K562 (cell line): ENCODE results near the gene GABBR1. TPM values are rescaled to one million over a fixed set of nuclear protein-coding genes. Genes with fewer than 3 reads are reported as not detected.

ENCODE experiments used
- BDP1 ChIP-seq: IDR thresholded peaks from 3 replicates; pipeline ENCODE4 v1.6.1; 2011; ENCODE audit not compliant: insufficient read length, insufficient read depth
- BRD4 ChIP-seq: fragments of 200-600 bp; sonication (generic); IDR thresholded peaks from 2 replicates; pipeline ENCODE4 v1.6.1; 2017; ENCODE audit warnings: inconsistent platforms
- CC2D1A ChIP-seq: fragments of 450-650 bp; IDR thresholded peaks from 2 replicates; pipeline ENCODE4 v1.6.1; 2017; ENCODE audit warnings: mild to moderate bottlenecking
- EHMT2 ChIP-seq: fragments of 450-650 bp; IDR thresholded peaks from 2 replicates; pipeline ENCODE4 v1.6.1; 2018; ENCODE audit warnings: antibody characterized with exemption
- JUND ChIP-seq, 2 experiments: IDR thresholded peaks; 2 replicates in 1 of 2; 3 replicates in 1 of 2; pipeline ENCODE4 v1.6.1; 2011; ENCODE audit warnings: borderline replicate concordance in 2 of 2, low read depth in 2 of 2, low read length in 2 of 2, improper control_type of control experiment in 1 of 2, missing biosample characterization in 1 of 2, missing genetic modification characterization in 1 of 2, missing genetic modification reagents in 1 of 2
- MAFF ChIP-seq: IDR thresholded peaks from 2 replicates; pipeline ENCODE4 v1.6.1; 2012; ENCODE audit warnings: low read length, improper control_type of control experiment
- MAZ ChIP-seq, 2 experiments: fragments of 450-650 bp in 1 of 2; sonication (generic) in 1 of 2; formaldehyde crosslinking; IDR thresholded peaks in 1 of 2; conservative IDR thresholded peaks in 1 of 2; 2 replicates each; pipeline versions ENCODE4 v1.4.0 to v1.5.0; 2020; ENCODE audit warnings: mild to moderate bottlenecking in 1 of 2, missing genetic modification reagents in 1 of 2
- MTF1 ChIP-seq: fragments of 250-450 bp; sonication (Bioruptor Pico); IDR thresholded peaks from 2 replicates; pipeline ENCODE4 v1.9.0; 2021; ENCODE audit warnings: moderate library complexity, mild to moderate bottlenecking, inconsistent platforms, borderline replicate concordance
- NFE2 ChIP-seq: IDR thresholded peaks from 2 replicates; pipeline ENCODE4 v1.6.1; 2014; ENCODE audit warnings: antibody characterized with exemption, low read depth
- NUFIP1 ChIP-seq: fragments of 450-650 bp; IDR thresholded peaks from 2 replicates; pipeline ENCODE4 v1.6.1; 2018; ENCODE audit not compliant: partially characterized antibody
- POLR2B ChIP-seq: fragments of 450-650 bp; IDR thresholded peaks from 2 replicates; pipeline ENCODE4 v1.6.1; 2018; ENCODE audit warnings: low read depth; ENCODE audit not compliant: partially characterized antibody
- RCOR1 ChIP-seq, 2 experiments: IDR thresholded peaks; 2 replicates each; pipeline ENCODE4 v1.6.1; 2012; ENCODE audit warnings: low read depth in 2 of 2, low read length in 2 of 2, borderline replicate concordance in 1 of 2, improper control_type of control experiment in 1 of 2
- SMC3 ChIP-seq: conservative IDR thresholded peaks from 2 replicates; pipeline ENCODE4 v1.6.1; 2011; ENCODE audit warnings: low read depth, low read length, improper control_type of control experiment; ENCODE audit not compliant: insufficient read depth
- SPI1 ChIP-seq: IDR thresholded peaks from 2 replicates; pipeline ENCODE4 v1.6.1; 2011; ENCODE audit warnings: low read depth, low read length, control low read depth, borderline replicate concordance
- ZBTB1 ChIP-seq: sonication (generic); formaldehyde crosslinking; IDR thresholded peaks from 2 replicates; pipeline ENCODE4 v1.8.1; 2023; ENCODE audit warnings: missing genetic modification reagents, low read depth, mild to moderate bottlenecking, borderline replicate concordance
- ZBTB43 ChIP-seq: sonication (generic); formaldehyde crosslinking; IDR thresholded peaks from 2 replicates; pipeline ENCODE4 v1.8.0; 2023; ENCODE audit warnings: mild to moderate bottlenecking, missing genetic modification reagents
- ZNF140 ChIP-seq: fragments of 250-450 bp; sonication (Bioruptor Pico); IDR thresholded peaks from 2 replicates; pipeline ENCODE4 v1.8.0; 2021; ENCODE audit warnings: moderate library complexity, mild to moderate bottlenecking, inconsistent platforms
- ZNF324 ChIP-seq: fragments of 250-450 bp; sonication (Bioruptor Pico); IDR thresholded peaks from 2 replicates; pipeline ENCODE4 v1.4.0; 2020; ENCODE audit warnings: mild to moderate bottlenecking
- ZNF511 ChIP-seq: sonication (generic); formaldehyde crosslinking; IDR thresholded peaks from 2 replicates; pipeline ENCODE4 v1.8.0; 2022; ENCODE audit warnings: mild to moderate bottlenecking, missing genetic modification reagents
- polyA plus RNA-seq, 8 experiments: library from polyadenylated mRNA; depleted of rRNA in 4 of 8; stranded (reverse) in 5 of 8; unstranded in 3 of 8; fragments of >200 nt; fragmentation: Nextera tagmentation in 2 of 8; fragmentation: Illumina TruSeq in 1 of 8; extraction: Ambion mirVana in 2 of 8; extraction: Trizol in 1 of 8; gene quantifications; 2 replicates each; pipeline versions ENCODE4 v1.2.1 to v1.2.3, GENCODE V29; 2011 to 2014; ENCODE audit warnings: inconsistent platforms in 1 of 8, missing spikeins in 1 of 8
- total RNA-seq, 7 experiments: library from RNA; depleted of rRNA in 6 of 7; stranded (reverse); fragments of >200 nt in 6 of 7; fragmentation: Illumina TruSeq in 2 of 7; extraction: Trizol in 2 of 7; gene quantifications; 2 replicates each; pipeline versions ENCODE4 v1.2.1 to v1.2.3, GENCODE V29; 2011 to 2021; ENCODE audit warnings: low replicate concordance in 1 of 7
- TF ChIP-seq, protein P1 (sequence below): fragments of 450-650 bp; formaldehyde crosslinking; IDR thresholded peaks from 2 replicates; pipeline ENCODE4 v1.4.0; 2020; ENCODE audit warnings: mild to moderate bottlenecking
- TF ChIP-seq, protein P2 (sequence below), 3 experiments: IDR thresholded peaks in 2 of 3; conservative IDR thresholded peaks in 1 of 3; 2 replicates each; pipeline ENCODE4 v1.5.1; 2011 to 2012; ENCODE audit warnings: low read length in 3 of 3, mild to moderate bottlenecking in 3 of 3, control low read depth in 2 of 3, improper control_type of control experiment in 1 of 3, inconsistent platforms in 1 of 3, low read depth in 1 of 3, mixed read lengths in 1 of 3, moderate library complexity in 1 of 3; ENCODE audit not compliant: insufficient read depth in 2 of 3
- TF ChIP-seq, protein P3 (sequence below), 2 experiments: fragments of 200-800 bp in 1 of 2; sonication (Bioruptor generic) in 1 of 2; sonication (generic) in 1 of 2; formaldehyde crosslinking in 1 of 2; IDR thresholded peaks in 1 of 2; conservative IDR thresholded peaks in 1 of 2; 2 replicates each; pipeline versions ENCODE4 v1.5.0 to v1.6.1; 2016 to 2020; ENCODE audit warnings: missing compliant biosample characterization in 1 of 2, missing genetic modification characterization in 1 of 2, missing genetic modification reagents in 1 of 2

GABBR1 gene
- total and polyA plus RNA-seq, 9 of the 15 experiments (the other 6 are each of a cell fraction or from before 2014, with no cell fraction given): 2.2 to 48.3 (median 20.8) TPM

DNA sequence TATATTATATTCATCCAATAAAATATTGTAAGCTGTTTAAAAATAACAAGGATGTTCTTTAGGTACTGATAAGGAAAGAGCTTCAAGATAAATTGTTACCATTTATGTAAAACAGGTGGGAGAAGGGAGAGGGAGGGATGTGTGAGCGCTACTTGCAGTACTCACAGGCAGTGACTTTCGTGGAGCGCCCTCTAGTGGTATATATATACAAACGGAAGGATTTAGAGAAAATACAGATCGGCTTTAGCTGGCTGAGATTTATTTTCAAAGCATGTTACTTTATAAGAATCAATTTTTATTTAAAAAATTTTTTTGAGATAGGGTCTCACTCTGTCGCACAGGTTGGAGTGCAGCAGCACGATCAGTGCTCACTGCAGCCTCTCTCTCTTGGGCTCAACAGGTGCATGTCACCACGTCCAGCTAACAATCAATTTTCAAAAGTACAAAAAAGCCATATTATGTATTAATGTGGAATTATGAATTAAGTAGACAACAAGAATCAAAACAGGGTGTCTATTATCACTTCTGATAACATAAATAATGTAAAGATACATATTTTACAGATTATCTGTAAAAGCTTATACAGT lies 20.6 kb upstream of the GABBR1 start (continued):
- TF ChIP-seq ZNF511 (no peak), EHMT2 (no peak), RCOR1 (IDR thresholded peaks at IDR 0.05; ENCODE audit: borderline replicate concordance in 1 of 2, low read depth in 2 of 2, low read length in 2 of 2) (peak; percentile 54 to 78; a peak in 2 of 4 replicates), CC2D1A (no peak), ZNF324 (CRISPR knock-in tag) (no peak), NUFIP1 (no peak), POLR2B (no peak), JUND (IDR thresholded peaks at IDR 0.05; ENCODE audit: borderline replicate concordance, low read depth, low read length) (0 out of 2 replicates have a peak, but pooled peaks have one; percentile 18), JUND (tag; IDR thresholded peaks at IDR 0.05; ENCODE audit: borderline replicate concordance, low read depth, low read length) (no peak), BDP1 (no peak), MTF1 (CRISPR knock-in tag) (no peak), ZBTB1 (no peak), SMC3 (peak; percentile 40; the same call in 1 of the 2 replicates), ZNF140 (no peak), BRD4 (no peak), SPI1 (no peak), MAFF (no peak), ZBTB43 (CRISPR knock-in tag) (no peak), MAZ (CRISPR knock-in tag; conservative IDR thresholded peaks at IDR 0.05 in 1 of 2, IDR thresholded peaks at IDR 0.05 in 1 of 2) (peak in 1 of 2 experiments; percentile 25; a peak in 1 of 4 replicates), NFE2 (no peak)
- TF ChIP-seq, protein P1, sequence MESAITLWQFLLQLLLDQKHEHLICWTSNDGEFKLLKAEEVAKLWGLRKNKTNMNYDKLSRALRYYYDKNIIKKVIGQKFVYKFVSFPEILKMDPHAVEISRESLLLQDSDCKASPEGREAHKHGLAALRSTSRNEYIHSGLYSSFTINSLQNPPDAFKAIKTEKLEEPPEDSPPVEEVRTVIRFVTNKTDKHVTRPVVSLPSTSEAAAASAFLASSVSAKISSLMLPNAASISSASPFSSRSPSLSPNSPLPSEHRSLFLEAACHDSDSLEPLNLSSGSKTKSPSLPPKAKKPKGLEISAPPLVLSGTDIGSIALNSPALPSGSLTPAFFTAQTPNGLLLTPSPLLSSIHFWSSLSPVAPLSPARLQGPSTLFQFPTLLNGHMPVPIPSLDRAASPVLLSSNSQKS (CRISPR knock-in tag): no peak
- TF ChIP-seq, protein P2, sequence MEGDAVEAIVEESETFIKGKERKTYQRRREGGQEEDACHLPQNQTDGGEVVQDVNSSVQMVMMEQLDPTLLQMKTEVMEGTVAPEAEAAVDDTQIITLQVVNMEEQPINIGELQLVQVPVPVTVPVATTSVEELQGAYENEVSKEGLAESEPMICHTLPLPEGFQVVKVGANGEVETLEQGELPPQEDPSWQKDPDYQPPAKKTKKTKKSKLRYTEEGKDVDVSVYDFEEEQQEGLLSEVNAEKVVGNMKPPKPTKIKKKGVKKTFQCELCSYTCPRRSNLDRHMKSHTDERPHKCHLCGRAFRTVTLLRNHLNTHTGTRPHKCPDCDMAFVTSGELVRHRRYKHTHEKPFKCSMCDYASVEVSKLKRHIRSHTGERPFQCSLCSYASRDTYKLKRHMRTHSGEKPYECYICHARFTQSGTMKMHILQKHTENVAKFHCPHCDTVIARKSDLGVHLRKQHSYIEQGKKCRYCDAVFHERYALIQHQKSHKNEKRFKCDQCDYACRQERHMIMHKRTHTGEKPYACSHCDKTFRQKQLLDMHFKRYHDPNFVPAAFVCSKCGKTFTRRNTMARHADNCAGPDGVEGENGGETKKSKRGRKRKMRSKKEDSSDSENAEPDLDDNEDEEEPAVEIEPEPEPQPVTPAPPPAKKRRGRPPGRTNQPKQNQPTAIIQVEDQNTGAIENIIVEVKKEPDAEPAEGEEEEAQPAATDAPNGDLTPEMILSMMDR (IDR thresholded peaks at IDR 0.05 in 2 of 3, conservative IDR thresholded peaks at IDR 0.05 in 1 of 3; ENCODE audit: insufficient read depth in 2 of 3, low read depth in 1 of 3, low read length in 3 of 3): peak; percentile 79 to 88 (median 80)
- TF ChIP-seq, protein P3, sequence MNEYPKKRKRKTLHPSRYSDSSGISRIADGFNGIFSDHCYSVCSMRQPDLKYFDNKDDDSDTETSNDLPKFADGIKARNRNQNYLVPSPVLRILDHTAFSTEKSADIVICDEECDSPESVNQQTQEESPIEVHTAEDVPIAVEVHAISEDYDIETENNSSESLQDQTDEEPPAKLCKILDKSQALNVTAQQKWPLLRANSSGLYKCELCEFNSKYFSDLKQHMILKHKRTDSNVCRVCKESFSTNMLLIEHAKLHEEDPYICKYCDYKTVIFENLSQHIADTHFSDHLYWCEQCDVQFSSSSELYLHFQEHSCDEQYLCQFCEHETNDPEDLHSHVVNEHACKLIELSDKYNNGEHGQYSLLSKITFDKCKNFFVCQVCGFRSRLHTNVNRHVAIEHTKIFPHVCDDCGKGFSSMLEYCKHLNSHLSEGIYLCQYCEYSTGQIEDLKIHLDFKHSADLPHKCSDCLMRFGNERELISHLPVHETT (CRISPR knock-in tag; conservative IDR thresholded peaks at IDR 0.05 in 1 of 2, IDR thresholded peaks at IDR 0.05 in 1 of 2): no peak
